HL-60/S4 treated with phorbol 12-myristate 13-acetate at 8.2 ng/mL for 4 days and 3 days (cell line): ENCODE data around the gene MTERF4.

ENCODE experiments used
- in situ Hi-C: fragments of 300-500 bp; cut with MboI; formaldehyde crosslinking; loops from 2 replicates; pipeline ENCODE4 v1.15.0; 2022; ENCODE audit warnings: low sequenced_read_pairs

MTERF4 gene

GRCh38 chr2:241071677-241072111, 30.4 kb downstream of the MTERF4 start:
- in situ Hi-C loops: no loop called here

GRCh38 chr2:241070811-241071676, 31.0 kb downstream of the MTERF4 start:
- in situ Hi-C loops: no loop called here

GRCh38 chr2:241070361-241070760, 31.7 kb downstream of the MTERF4 start:
- in situ Hi-C loops: no loop called here

- in situ Hi-C loops: no loop called here
Measured at GRCh38 chr2:241069821-241070281, 32.2 kb downstream of the MTERF4 start.

- in situ Hi-C loops: no loop called here
Measured at GRCh38 chr2:241068942-241069810, 32.9 kb downstream of the MTERF4 start.

GRCh38 chr2:241068136-241068941, 33.7 kb downstream of the MTERF4 start:
- in situ Hi-C loops: no loop called here

- in situ Hi-C loops: no loop called here
Measured at GRCh38 chr2:241067501-241068135, 34.5 kb downstream of the MTERF4 start.

GRCh38 chr2:241066893-241067341, 35.2 kb downstream of the MTERF4 start:
- in situ Hi-C loops: no loop called here

- in situ Hi-C loops: no loop called here
Measured at GRCh38 chr2:241066171-241066892, 35.8 kb downstream of the MTERF4 start.

GRCh38 chr2:241065355-241065803, 36.7 kb downstream of the MTERF4 start:
- in situ Hi-C loops: no loop called here

GRCh38 chr2:241064802-241065354, 37.2 kb downstream of the MTERF4 start:
- in situ Hi-C loops: no loop called here

GRCh38 chr2:241064008-241064801, 37.9 kb downstream of the MTERF4 start:
- in situ Hi-C loops: no loop called here

- in situ Hi-C loops: no loop called here
Measured at GRCh38 chr2:241063587-241063986, 38.5 kb downstream of the MTERF4 start.

- in situ Hi-C loops: no loop called here
Measured at GRCh38 chr2:241063093-241063551, 39.0 kb downstream of the MTERF4 start.

- in situ Hi-C loops: no loop called here
Measured at GRCh38 chr2:241062389-241063092, 39.5 kb downstream of the MTERF4 start.

- in situ Hi-C loops: no loop called here
Measured at GRCh38 chr2:241061275-241061674, 40.8 kb downstream of the MTERF4 start.

GRCh38 chr2:241053576-241054251, 48.4 kb downstream of the MTERF4 start:
- in situ Hi-C loops: no loop called here
